Measurements from ENCODE around the gene STYX. TPM values are rescaled to one million over a fixed set of nuclear protein-coding genes. Genes with fewer than 3 reads are reported as not detected.
A peak's percentile ranks its signal among the peaks of the same experiment; 100 is the strongest.

The STYX gene
- total RNA-seq (2021; ENCODE audit: unreplicated experiment) (20.6 TPM), Bru-seq, nascent RNA (percentile 69 among the genes with signal in this experiment), BruChase-seq, experiment 1, labeled RNA remaining after a 2-hour chase (percentile 80 among the genes with signal in this experiment), BruChase-seq, experiment 2, labeled RNA remaining after a 6-hour chase (percentile 89 among the genes with signal in this experiment)
- 6.2 TPM for polyA plus RNA-seq (2012; ENCODE audit: insufficient read length)
- long read RNA-seq, full-length matches to known transcripts = 44 of 68 reads
- long read RNA-seq, partial matches to known transcripts = 6 of 68 reads
- long read RNA-seq, other reads (novel, unspliced or antisense) = 18 of 68 reads

DNA sequence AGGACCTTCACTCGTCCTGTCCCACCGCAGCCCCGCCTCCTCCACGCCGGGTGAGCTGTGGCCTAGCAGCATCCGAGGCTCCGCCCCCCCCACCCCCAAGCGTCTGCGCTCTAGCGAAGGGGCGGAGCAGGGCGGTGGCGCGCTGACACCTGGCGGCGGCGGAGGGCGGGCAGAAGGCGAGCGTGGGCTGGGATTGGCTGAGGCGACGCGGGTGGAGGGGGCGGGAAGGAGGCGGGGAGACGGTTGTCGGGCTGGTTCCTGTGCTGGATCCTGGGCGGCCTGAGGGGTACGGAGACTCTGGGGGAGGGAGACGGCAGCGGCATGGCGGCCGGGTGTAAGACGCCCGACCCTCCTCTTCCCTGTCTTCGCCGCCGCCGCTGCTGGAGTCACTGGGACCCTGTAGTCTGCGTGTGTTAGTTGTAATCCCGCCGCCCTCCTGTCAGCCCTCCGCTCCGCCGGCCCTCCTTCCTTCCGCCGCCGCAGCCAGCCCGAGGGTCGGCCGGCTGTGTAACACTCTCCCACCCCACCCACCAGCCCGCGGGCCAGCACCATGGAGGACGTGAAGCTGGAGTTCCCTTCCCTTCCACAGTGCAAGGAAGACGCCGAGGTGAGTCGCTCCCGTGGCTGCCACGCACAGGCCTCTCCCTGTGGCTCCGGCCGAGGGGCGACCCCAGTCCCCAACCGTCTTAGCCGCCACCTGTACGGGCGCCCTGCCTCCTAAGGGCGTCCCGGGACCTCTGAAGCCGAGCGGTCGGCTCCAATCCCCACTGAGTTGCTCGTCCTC is at the start of gene STYX:
STYX (plus strand) TSS at position 242 of the 784 bp plus-strand sequence; CDS start at position 551, 309 bp downstream.
- Histone ChIP-seq H3K27me3 (ENCODE audit: control insufficient read depth, insufficient read depth, low read length) (no peaks in the 10 kb centered on the region), H3K27ac (ENCODE audit: low read length) (peak within 1 kb of the TSS; percentile 85), H3K9me3 (ENCODE audit: control insufficient read depth, insufficient read depth, low read depth, low read length) (no peaks in the 10 kb centered on the region), H3K4me1 (ENCODE audit: control insufficient read depth, insufficient read depth, low read length) (no peaks in the 10 kb centered on the region), H3K36me3 (ENCODE audit: control insufficient read depth, insufficient read depth, low read length) (peaks cover 15% of the 10 kb centered on the region), H3K4me3 (ENCODE audit: low read depth in 2 of 2, low read length in 2 of 2) (peak within 1 kb of the TSS; percentile 85 to 91)
- ChIA-PET POLR2A (interaction anchor here (0.6 kb wide), 1 partner anchor 1959 kb away, joined by 3 read pairs; no protein-coding TSS in a partner anchor), CTCF (no interaction called here)
- intact Hi-C loops (cut with micrococcal nuclease; ENCODE audit: unreplicated experiment) (no loop called here), in situ Hi-C loops (cut with HindIII; ENCODE audit: low pct_unique_long_range_greater_than_20kb, low sequenced_read_pairs) (no loop called here)
- BruUV-seq (replicated peaks) = no TSS peak
- DNase-seq (ENCODE audit: low read depth, low spot score) = peak; percentile 68
- peak; percentile 72 for TF ChIP-seq POLR2AphosphoS5 (IDR thresholded peaks at IDR 0.05; ENCODE audit: low read depth, low read length)
- no peak for TF ChIP-seq REST (IDR thresholded peaks at IDR 0.05; ENCODE audit: insufficient read depth in 1 of 2, low read depth in 2 of 2, low read length in 1 of 2)
- TF ChIP-seq TCF7L2 (IDR thresholded peaks at IDR 0.05; ENCODE audit: low read depth, low read length) = no peak
- TF ChIP-seq SIN3A (IDR thresholded peaks at IDR 0.05; ENCODE audit: borderline replicate concordance, insufficient read depth, low read depth, low read length) = peak; percentile 79; the same call in 1 of the 2 replicates
- TF ChIP-seq CTCF (IDR thresholded peaks at IDR 0.05) = no peak
- peak; percentile 99 for ATAC-seq

DNA sequence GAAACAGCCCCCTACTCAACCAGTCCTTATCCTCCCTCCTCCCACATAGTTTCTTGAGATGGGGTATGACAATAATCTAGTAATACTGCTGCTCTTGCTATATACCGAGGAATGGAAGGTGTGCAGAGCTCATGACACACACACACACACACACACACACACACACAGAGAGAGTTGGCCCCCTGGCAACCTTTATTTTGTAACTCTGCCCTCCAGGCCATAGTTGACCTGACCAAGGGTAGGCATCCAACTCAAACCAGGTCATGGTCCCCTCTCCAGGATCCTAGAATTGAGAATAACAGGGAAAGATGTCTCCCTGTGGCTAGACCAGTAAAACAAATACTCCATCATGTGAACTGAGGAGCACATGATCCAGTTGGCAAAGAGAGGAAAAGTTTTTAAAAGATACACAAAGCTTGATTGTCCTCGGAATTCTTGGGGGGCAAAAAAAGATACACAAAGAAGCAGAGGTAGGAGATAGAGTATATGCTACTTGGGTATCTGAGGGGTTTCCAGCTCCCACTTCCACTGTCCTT is 45.9 kb upstream of the STYX start:
- H3K4me3 ChIP-seq (ENCODE audit: low read depth in 2 of 2, low read length in 2 of 2) = no peak overlapping the region
- ChIA-PET CTCF (no interaction called here), POLR2A (no interaction called here)
- BruUV-seq (replicated peaks) = no TSS peak
- no peaks in the 10 kb centered on the region for H3K27me3 ChIP-seq (ENCODE audit: control insufficient read depth, insufficient read depth, low read length)
- H3K36me3 ChIP-seq (ENCODE audit: control insufficient read depth, insufficient read depth, low read length) = no peaks in the 10 kb centered on the region
- H3K4me1 ChIP-seq (ENCODE audit: control insufficient read depth, insufficient read depth, low read length) = 0 out of 2 replicates have a peak, but pooled peaks cover 2% of the 10 kb centered on the region
- in situ Hi-C loops (cut with HindIII; ENCODE audit: low pct_unique_long_range_greater_than_20kb, low sequenced_read_pairs) (no loop called here), intact Hi-C loops (cut with micrococcal nuclease; ENCODE audit: unreplicated experiment) (no loop called here)
- no peak for TF ChIP-seq CTCF (IDR thresholded peaks at IDR 0.05)
- TF ChIP-seq POLR2AphosphoS5 (IDR thresholded peaks at IDR 0.05; ENCODE audit: low read depth, low read length) = no peak
- no peak for TF ChIP-seq SIN3A (IDR thresholded peaks at IDR 0.05; ENCODE audit: borderline replicate concordance, insufficient read depth, low read depth, low read length)
- TF ChIP-seq REST (IDR thresholded peaks at IDR 0.05; ENCODE audit: insufficient read depth in 1 of 2, low read depth in 2 of 2, low read length in 1 of 2) = no peak
- TF ChIP-seq TCF7L2 (IDR thresholded peaks at IDR 0.05; ENCODE audit: low read depth, low read length) = no peak
- no peaks in the 10 kb centered on the region for H3K9me3 ChIP-seq (ENCODE audit: control insufficient read depth, insufficient read depth, low read depth, low read length)
- 0 out of 2 replicates have a peak, but pooled peaks have one; percentile 30 for ATAC-seq
- H3K27ac ChIP-seq (ENCODE audit: low read length) = no peak overlapping the region
- no peak for DNase-seq (ENCODE audit: low read depth, low spot score)

Measured in Panc1 (cell line).